Islet precursor cell (in vitro differentiated cells): ENCODE results near the gene RPS6KA2.

ENCODE experiments used
- DNase-seq: peaks from one replicate; pipeline ENCODE4 v3.0.0-alpha.2; 2018

RPS6KA2 gene

GRCh38 chr6:166613027-166613426, 14.0 kb downstream of the RPS6KA2 start:
- peak; percentile 45 for DNase-seq

DNA sequence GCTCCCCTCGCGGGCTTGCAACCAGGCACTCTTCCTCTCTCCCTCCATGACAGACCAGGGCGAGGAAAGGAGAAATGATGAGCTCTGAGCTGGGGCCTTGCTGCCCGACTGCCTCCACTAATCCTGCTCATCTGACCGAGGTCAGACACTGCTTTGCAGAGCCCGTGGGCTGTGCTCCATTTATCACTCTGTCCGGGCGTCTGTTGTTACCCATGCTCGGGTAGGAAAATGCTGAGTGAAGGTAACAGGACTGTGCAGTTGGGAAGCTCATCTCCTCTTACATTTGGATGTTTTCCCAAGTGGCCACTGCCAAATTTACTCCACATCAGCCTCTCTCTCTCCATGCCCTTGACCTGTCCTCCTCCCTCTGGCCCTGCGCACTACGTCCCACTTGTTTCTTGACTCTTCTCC, 14.6 kb downstream of the RPS6KA2 start:
- no peak for DNase-seq

DNA sequence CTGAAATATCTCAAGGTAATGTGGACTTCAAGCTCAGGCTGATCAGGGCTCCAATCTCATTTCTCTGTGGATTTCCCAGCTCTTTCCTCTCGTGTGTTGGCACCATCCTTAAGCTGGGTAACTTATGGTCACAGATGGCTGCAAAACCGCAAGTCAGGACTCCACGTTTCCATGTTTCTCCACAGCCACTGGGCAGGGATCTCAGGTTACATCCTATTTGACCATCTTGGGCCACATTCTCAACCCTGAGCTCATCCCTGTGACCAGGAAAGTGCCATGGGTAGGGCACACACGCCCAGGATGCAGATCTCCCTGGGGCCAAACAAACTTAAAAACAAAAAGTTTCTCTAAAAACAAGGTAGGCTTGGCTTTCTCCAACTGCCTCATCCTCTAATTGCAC, 15.4 kb downstream of the RPS6KA2 start:
- no peak for DNase-seq

DNA sequence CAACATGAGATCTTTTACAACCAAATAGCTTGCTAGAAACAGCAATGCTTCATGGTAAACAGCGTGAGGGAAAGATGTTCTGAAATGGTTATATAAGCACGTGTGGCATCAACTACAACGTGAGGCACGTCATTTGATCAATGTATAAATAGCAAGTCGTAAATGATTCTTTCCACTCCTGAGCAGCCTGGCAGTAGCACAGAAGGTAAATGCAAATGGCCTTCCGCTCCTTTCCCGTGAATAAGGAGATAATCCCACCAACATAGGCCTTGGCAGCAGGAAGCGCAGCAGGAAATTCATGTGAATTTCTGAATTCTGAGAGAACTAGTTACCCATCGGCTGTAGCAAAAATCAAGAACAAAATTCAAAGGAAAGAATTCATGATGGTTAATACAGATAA, 17.0 kb downstream of the RPS6KA2 start:
- DNase-seq: no peak

DNA sequence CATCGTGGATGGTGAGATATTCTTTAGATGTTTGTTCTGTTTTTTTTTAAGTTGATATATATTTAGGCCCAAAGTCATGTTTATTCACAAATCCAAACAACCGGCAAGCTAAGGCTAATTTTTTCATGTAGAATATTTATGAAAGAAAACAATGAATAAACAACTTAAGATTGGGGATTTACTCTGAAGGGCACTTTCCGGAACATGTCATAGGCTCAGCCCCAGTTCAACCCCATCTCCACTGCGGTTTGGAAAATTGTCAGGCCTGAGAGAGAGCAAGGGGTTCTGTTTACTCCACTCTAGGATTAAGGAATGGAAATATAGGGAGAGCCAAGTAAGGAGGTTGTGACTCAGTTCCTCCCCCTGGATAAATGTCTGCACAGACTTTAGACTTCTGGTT, 18.3 kb downstream of the RPS6KA2 start:
- no peak for DNase-seq

GRCh38 chr6:166605752-166606151, 21.3 kb downstream of the RPS6KA2 start:
- DNase-seq: peak; percentile 51

DNA sequence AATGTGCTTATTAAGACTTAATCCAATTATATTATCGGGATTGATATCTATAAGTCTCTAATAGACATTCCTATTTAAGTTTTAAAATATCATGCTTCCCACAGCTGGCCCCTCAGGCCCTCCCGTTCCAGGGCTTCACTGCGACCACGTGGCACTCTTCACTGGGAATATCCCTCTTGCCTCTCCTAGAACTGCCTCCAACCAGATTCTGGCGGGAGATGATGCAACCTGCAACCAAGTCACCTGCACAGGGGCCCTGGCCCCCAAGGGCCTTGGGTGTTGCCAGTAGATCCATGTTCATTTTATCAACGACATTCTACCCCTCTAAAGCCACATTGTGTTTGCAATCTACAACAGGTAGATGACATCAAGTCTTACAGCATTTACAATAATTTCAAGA, 22.1 kb downstream of the RPS6KA2 start:
- DNase-seq: no peak

DNA sequence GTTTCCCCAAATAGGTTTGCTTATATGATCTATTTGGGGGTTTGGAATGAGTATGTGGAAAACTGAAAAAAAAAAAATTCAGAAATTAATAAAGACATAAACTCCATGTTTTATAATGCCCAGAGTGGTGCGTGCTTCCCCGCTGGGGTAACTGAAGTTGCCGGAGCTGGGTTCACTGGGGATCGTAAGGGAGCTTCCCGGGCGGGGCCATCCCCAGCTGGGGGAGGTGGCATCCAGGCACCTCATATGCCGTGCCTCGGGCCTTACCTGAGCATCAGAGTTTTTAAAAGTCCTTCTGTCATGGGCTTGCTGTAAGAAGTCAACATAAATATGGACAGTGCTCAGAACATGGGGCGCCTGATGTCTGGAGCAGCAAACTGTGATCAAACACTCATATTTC, 22.7 kb downstream of the RPS6KA2 start:
- DNase-seq: no peak

GRCh38 chr6:166603043-166603690, 23.9 kb downstream of the RPS6KA2 start:
- DNase-seq: peak; percentile 29

- no peak for DNase-seq
These were observed 25.1 kb downstream of the RPS6KA2 start for GRCh38 chr6:166601956-166602355.

GRCh38 chr6:166600931-166601330, 26.1 kb downstream of the RPS6KA2 start:
- DNase-seq: no peak

GRCh38 chr6:166599205-166599604, 27.8 kb downstream of the RPS6KA2 start:
- DNase-seq: no peak

GRCh38 chr6:166598441-166599138, 28.5 kb downstream of the RPS6KA2 start:
- DNase-seq: peak; percentile 75

- DNase-seq: no peak
These were observed 29.2 kb downstream of the RPS6KA2 start for GRCh38 chr6:166597711-166598440.

DNA sequence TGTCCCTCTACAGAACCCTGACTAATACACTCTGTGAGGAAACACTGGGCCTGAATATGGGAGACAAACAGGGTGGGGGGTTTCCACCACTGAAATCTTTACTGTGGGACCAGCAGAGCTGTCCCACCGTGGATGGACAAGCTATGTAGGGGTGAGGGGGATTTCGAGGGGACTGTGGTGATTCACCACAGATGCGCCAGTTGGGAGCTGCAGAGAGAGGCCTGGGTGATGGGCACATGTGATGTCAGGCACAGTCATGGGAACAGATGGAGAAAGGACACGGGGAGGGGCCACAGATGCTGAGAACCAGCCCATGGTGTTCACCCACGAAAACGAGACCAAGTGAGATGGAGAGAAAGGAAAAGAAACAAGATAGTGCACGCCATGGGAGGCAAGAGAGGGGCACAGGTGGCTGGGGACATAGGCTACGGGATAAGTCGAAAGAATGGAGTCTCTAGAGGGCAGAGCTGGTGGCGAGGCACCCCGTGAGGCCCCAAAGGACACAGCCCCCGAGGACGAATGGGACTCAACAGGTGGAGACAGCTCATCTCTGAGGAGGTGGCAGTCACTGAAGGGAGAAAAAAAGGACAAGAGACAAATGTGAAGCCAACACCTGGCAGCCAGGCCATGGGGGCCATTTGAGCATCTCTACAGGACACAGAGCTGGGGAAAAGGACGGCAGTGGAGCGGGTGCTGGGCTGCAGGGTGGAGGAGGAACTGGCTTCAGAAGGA, 30.1 kb downstream of the RPS6KA2 start:
- no peak for DNase-seq

DNA sequence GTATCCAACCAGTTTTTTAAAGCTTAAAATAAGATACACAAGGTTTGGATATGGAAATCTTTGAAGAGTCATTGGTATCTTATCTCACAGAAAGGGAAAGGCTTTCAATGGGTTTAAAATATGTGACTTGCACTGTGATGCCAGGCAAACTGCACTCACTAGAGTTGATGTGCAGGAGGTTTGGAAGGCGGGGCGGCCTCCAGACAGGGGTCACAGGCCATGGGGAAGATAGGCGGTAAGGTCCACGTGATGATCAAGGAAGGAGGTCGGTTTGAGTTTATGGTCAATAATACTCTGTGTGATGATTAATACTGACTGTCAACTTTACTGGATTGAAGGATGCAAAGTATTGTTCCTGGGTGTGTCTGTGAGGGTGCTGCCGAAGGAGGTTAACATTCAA, 31.1 kb downstream of the RPS6KA2 start:
- no peak for DNase-seq

GRCh38 chr6:166595061-166595780, 31.8 kb downstream of the RPS6KA2 start:
- DNase-seq: no peak

GRCh38 chr6:166592821-166593220, 34.2 kb downstream of the RPS6KA2 start:
- peak; percentile 76 for DNase-seq

DNA sequence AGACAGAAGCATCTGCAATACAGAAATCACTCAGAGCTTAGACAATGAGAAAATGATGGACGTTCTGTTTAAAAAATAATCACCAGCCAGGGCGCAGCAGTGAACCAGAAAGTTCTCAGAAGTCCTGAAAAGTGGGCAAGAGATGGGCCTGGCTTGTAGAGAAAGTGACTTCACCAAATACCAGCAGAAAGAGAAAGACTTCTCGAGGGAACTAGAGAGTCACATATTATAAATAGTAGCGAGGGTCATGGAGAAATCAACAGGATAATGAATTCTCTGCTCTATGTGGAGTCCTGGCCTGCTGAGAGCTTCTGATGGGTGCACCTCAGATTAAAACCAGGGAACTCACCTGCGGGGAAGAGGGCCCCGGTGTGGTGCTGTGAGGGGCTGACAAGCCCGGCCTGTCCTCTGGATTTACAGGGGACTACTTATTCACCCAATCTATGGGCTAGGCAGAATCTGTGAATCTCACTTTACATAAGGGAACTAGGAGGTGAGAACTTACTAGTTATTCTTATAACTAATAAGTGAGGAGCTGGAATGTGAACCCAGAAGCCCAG, 35.0 kb downstream of the RPS6KA2 start:
- DNase-seq: peak; percentile 42

DNA sequence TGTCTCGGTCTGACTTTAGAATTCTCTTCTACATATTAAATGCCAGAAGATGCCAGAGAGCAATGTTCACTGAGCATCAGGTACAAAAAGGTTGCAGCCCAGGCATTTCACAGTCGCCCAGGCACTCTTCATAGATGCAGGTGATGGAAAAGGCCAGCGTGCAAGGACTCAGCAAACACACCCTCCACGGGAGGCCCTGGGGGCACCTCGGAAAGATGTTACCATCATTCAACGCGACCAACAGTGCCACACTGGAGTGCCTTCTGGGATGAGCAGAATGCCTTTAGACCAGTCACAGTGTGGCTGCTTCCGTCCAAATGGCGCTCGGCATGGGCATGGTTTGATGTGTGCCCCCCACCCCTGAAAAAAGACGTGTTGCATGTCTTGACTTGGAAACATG, 36.0 kb downstream of the RPS6KA2 start:
- no peak for DNase-seq

- DNase-seq: peak; percentile 26
These were observed 37.1 kb downstream of the RPS6KA2 start for GRCh38 chr6:166589786-166590574.

DNA sequence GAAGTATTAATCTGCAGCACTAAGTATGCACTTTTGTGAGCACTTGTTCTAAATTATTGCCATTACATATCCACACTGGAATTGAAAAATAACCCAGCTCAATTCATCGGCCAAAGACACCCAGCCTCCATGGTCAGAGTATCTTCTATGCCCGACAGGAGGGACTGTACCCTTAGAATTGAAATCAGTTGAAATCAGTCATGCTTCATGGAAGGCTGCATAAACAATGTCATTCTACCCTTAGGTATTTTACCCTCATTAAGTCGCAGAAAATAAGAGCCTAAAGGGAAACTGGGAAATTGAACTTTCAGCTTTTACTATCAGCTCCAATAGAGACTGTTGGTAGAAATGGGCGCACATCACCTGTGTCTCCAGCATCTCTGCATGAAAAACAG, 37.7 kb downstream of the RPS6KA2 start:
- DNase-seq: no peak
